ENCODE data around the gene FAM184B. TPM values are rescaled to one million over a fixed set of nuclear protein-coding genes. Genes with fewer than 3 reads are reported as not detected.

FAM184B gene
- total RNA-seq, 1 donor from 2014 or later: not detected

Other genes starting within 250 kb of the FAM184B start
- 217 and 395 TPM in 2 replicates for gene LAP3, start 204.4 kb downstream of the FAM184B start, total RNA-seq
- gene MED28, start 167.0 kb downstream of the FAM184B start, total RNA-seq: 11.4 TPM in 2 replicates
- gene DCAF16, start 29.1 kb upstream of the FAM184B start, total RNA-seq: 19.2 and 21.4 TPM in 2 replicates
- 16.2 and 78.7 TPM in 2 replicates for gene NCAPG, start 29.4 kb upstream of the FAM184B start, total RNA-seq
- gene LCORL, start 240.1 kb upstream of the FAM184B start, total RNA-seq: 21.2 and 35.4 TPM in 2 replicates

All from dermis blood vessel endothelial cell (primary cell).